GM12875 (cell line): ENCODE measurements around the gene LRP1B.

Source experiments
- H3K4me3 ChIP-seq: one replicate; pipeline ENCODE4 v1.5.1; 2011; ENCODE audit warnings: low read depth, low read length, control low read depth
- CTCF ChIP-seq: IDR thresholded peaks from 2 replicates; pipeline ENCODE4 v1.5.1; 2011; ENCODE audit warnings: low read depth, mild to moderate bottlenecking, control low read depth, inconsistent platforms, low read length, moderate library complexity, borderline replicate concordance; ENCODE audit not compliant: insufficient read depth

Gene LRP1B

GRCh38 chr2:140786585-140786984 is 1344.2 kb downstream of the LRP1B start:
- H3K4me3 ChIP-seq: no peak overlapping the region
- no peak for TF ChIP-seq CTCF

GRCh38 chr2:140775411-140775810 is 1355.4 kb downstream of the LRP1B start:
- H3K4me3 ChIP-seq: no peak overlapping the region
- TF ChIP-seq CTCF: no peak

DNA sequence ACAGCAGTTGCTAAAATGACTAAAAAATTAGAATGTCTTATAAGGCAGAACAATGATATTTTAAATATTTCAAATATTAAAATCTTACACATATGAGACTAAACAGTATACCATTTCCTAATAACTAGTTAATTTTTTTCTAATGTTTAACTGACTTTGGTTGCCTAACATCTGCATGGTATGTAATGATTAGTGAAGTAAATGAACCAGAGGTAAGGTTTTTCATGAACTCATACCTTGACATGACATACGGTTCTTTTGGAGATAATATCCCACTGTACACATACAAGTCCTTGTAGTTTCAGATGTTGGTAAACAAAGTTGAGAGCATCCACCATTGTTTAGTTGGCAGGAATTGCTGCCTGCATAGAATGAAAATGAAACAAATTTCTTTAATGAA is 1360.2 kb downstream of the LRP1B start:
- no peak overlapping the region for H3K4me3 ChIP-seq
- no peak for TF ChIP-seq CTCF

DNA sequence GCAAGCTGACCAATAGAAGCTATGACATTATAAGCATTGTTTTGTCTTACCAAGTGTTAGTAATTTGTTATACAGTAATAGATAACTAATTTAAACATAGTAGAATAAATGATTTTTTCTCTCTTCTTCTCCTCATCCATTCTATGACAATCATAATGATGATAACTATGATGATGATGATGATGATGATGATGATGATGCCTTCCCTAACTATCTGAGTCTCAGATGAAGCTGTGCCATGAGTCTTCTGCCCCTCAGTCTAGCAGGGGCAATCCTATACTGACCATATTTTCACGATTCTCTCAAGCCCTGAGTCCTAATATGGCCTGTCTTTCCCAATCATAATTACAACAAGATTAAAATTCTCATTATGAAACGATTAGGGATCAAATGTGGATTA is 1369.0 kb downstream of the LRP1B start:
- no peak for TF ChIP-seq CTCF
- H3K4me3 ChIP-seq: no peak overlapping the region

DNA sequence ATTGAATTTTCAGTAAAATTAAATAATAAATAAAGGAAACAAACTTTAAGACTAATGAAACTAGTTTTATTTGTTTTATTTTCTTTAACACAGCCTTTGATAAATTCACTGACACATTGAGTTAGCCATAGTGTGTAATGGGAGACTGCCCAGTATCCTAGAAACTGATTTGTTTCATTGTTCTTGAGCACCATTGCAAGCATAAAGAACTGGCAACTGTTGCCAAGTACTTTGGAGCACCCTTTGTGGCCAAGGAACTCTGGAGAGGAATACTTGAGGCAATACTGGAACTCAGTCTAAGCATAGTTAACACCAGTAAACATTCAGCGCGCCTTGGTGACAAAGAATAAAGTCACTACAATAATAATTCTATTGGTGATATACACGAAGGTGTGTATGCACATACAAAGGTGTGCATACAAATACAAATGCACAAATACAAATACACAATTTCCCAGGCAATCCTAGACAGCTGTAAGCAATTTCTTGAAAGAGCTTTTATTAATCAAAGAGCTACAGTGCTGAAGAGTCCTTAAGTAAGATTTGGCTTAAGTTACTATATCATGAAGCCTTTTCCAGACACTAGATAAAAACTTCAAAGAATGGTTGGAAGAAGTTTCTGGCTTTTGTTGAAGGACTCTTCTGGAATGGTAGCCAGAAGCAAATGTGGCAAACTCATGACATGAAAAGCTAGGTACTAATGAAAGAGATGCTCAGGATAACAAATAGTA is 1371.2 kb downstream of the LRP1B start:
- H3K4me3 ChIP-seq: no peak overlapping the region
- TF ChIP-seq CTCF: no peak

- no peak overlapping the region for H3K4me3 ChIP-seq
- no peak for TF ChIP-seq CTCF
Observed at GRCh38 chr2:140747665-140748064, 1383.2 kb downstream of the LRP1B start.

GRCh38 chr2:140747090-140747489 is 1383.7 kb downstream of the LRP1B start:
- TF ChIP-seq CTCF: no peak
- H3K4me3 ChIP-seq: no peak overlapping the region
